ENCODE results near the gene SREBF1. TPM values are rescaled to one million over a fixed set of nuclear protein-coding genes. Genes with fewer than 3 reads are reported as not detected.
A peak's percentile ranks its signal among the peaks of the same experiment; 100 is the strongest.

SREBF1 gene
- total RNA-seq: 100 to 1,000 TPM; 239 to 256 TPM
- polyA plus RNA-seq (ENCODE audit: insufficient read depth, low read depth, low replicate concordance): 142 TPM
- long read RNA-seq, donor 1, transcript SREBF1-211 (2 exons, 591 nt): major isoform, 5 of 12 reads
- long read RNA-seq, donor 1, partial matches to known transcripts: 6 of 12 reads
- long read RNA-seq, donor 1, other reads (novel, unspliced or antisense): 0 of 12 reads
- long read RNA-seq, donor 2, partial matches to known transcripts: 0 of 6 reads
- long read RNA-seq, donor 2, other reads (novel, unspliced or antisense): 0 of 6 reads

GRCh38 chr17:17836818-17837379 lies at the start of gene SREBF1:
Gene SREBF1 (minus strand): TSS chr17:17836986. CDS start chr17:17836817, 169 bp downstream.
- Histone ChIP-seq H3K27me3 (no peaks in the 10 kb centered on the region), H3K9me3 (no peaks in the 10 kb centered on the region), H3K4me1 (peaks cover 68% of the 10 kb centered on the region), H3K27ac (peak within 1 kb of the TSS; percentile 95 to 98), H3K4me3 (peak within 1 kb of the TSS; percentile 87 to 96), H3K36me3 (ENCODE audit: low read depth, missing control alignments) (no peaks in the 10 kb centered on the region)
- intact Hi-C loops (cut with DNase I; ENCODE audit: low total_unique reads): no loop called here
- DNase-seq: peak; percentile 68
- WGBS, 2 donors: 7 to 21% methylated on average over 10 to 34 of the region's 52 CpGs
- no peak for TF ChIP-seq POLR2A (IDR thresholded peaks at IDR 0.05)
- TF ChIP-seq CTCF (IDR thresholded peaks at IDR 0.05): no peak

GRCh38 chr17:17886226-17886625 lies 49.4 kb upstream of the SREBF1 start:
- Histone ChIP-seq H3K4me3 (no peak overlapping the region), H3K27me3 (no peaks in the 10 kb centered on the region), H3K27ac (no peak overlapping the region), H3K36me3 (ENCODE audit: low read depth, missing control alignments) (no peaks in the 10 kb centered on the region), H3K4me1 (peaks cover 7% of the 10 kb centered on the region), H3K9me3 (no peaks in the 10 kb centered on the region)
- TF ChIP-seq POLR2A (IDR thresholded peaks at IDR 0.05): no peak
- TF ChIP-seq CTCF (IDR thresholded peaks at IDR 0.05): no peak
- DNase-seq: no peak
- intact Hi-C loops (cut with DNase I; ENCODE audit: low total_unique reads): no loop called here
- 80 to 85% methylated on average over 6 of the region's 6 CpGs for WGBS, 2 donors

GRCh38 chr17:17884391-17885357 lies 47.9 kb upstream of the SREBF1 start:
- intact Hi-C loops (cut with DNase I; ENCODE audit: low total_unique reads): no loop called here
- Histone ChIP-seq H3K4me1 (peaks cover 7% of the 10 kb centered on the region), H3K36me3 (ENCODE audit: low read depth, missing control alignments) (no peaks in the 10 kb centered on the region)

GRCh38 chr17:17883801-17884200 lies 47.0 kb upstream of the SREBF1 start:
- Histone ChIP-seq H3K36me3 (ENCODE audit: low read depth, missing control alignments) (no peaks in the 10 kb centered on the region), H3K9me3 (no peaks in the 10 kb centered on the region), H3K4me1 (peaks cover 7% of the 10 kb centered on the region), H3K27ac (no peak overlapping the region), H3K4me3 (no peak overlapping the region), H3K27me3 (no peaks in the 10 kb centered on the region)
- no peak for DNase-seq
- intact Hi-C loops (cut with DNase I; ENCODE audit: low total_unique reads): no loop called here
- WGBS, 2 donors: 92 to 93% methylated on average over 3 of the region's 3 CpGs
- TF ChIP-seq POLR2A (IDR thresholded peaks at IDR 0.05) (no peak), CTCF (IDR thresholded peaks at IDR 0.05) (no peak)

More at GRCh38 chr17:17884391-17885357, 47.9 kb upstream of the SREBF1 start:
- Histone ChIP-seq H3K4me3 (no peak overlapping the region), H3K27me3 (no peaks in the 10 kb centered on the region), H3K27ac (no peak overlapping the region), H3K9me3 (no peaks in the 10 kb centered on the region)
- 93 to 97% methylated on average over 12 to 16 of the region's 16 CpGs for WGBS, 2 donors
- DNase-seq: no peak
- TF ChIP-seq CTCF (IDR thresholded peaks at IDR 0.05): no peak
